CD4-positive, alpha-beta T cell treated with Interleukin-21 for 1 hour (primary cell): ENCODE measurements around the gene EGR2.

Experiments
- DNase-seq: peaks from one replicate; pipeline ENCODE4 v3.0.0-alpha.2; 2020

The EGR2 gene

DNA sequence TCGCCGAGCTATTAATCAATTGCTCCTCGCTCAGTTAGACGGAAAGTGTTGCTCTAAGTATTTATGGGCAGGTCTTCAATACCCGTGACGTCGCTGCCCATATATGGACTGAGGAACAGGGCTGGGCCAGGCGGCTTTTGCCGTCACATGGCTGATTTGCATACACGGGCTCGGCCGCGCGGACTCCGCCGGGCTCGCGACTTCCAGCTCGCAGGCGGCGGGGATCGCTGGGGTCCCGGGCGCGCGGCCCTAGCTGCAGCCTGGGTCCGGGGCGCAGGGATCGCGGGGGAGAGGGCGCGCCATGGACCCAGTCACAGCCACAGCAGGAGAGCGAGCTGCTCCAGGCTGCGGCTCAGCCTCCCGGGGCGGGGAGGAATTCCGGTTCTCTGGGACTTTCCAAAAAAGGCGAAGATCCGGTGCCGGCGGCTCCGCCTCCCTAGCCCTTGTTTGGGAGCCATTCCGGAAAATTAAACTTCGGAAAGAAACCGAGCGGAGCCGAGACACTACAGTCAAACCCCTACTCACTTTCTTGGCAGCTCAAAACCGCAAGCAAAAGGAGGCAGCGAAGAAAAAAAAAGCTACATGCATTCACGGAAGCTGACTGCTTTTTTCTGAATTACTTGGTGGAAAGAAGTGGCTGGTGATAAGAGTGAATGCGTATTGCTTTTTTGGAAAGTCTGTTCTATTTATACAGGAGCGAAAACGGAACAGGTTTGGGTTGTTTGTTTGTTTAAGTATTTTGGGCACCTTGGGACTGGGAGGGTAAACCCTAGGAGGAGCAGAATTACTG, at the start of gene EGR2:
Gene EGR2 (minus strand): TSS at position 36 of the 790 bp plus-strand sequence. CDS start 337 bp downstream, outside the sequence.
- DNase-seq: peak; percentile 97

DNA sequence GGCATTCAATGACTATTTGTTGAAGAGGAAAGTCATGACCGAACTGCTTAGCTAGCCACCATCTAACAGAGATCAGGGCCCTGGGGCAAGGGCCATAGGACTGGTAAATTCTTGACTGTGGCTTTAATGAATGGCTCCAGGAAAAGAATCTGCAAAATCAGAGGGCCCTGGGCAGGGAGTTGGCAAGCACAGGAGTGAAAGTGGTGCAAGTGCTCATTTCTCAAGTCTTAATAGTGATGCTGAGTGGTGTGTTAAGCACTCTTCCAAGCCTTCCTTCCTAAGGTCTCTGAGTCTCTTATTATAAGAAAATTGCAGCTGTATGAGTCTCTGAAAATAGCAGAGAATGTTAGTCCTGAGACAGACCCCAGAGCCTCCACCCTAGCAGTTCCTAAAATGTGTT, 46.3 kb upstream of the EGR2 start:
- DNase-seq: no peak

DNA sequence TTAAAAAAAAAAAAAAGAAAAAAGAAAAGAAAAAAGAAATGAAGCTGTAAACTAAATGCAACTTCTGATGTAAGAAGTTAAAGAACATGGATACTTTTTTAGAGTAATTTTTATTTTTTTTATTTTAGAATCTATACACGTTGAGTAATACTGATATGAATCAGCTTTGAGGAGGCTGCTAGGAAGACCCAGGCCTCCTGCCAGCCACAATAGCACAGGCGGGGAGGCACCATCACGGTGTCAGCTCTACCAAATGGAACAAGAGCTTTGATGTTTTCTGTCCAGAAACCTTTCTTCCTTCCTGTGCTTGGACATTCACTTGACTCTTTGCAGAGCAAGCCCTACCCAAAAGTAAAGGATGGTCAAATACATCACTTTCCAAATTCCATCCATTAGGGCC, 45.3 kb upstream of the EGR2 start:
- DNase-seq: no peak

DNA sequence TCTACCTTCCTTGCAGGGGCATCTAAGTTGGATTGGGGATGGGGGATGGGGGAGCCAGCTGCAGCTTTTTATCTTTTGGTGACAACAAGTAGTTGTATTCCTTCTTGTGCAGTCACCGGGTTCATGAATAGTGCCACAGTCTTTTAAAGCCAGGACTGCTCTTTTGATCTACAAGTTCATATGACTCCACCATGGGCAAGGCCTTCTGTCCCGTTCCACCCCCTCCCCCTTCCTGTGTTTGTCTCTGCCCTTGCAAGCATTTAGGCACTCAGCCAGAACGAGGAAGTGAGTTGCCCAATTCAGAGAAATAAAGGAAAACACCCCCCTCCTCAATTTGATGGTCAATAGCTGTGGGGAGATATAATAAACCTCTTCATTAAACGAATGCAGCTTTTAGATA, 44.8 kb upstream of the EGR2 start:
- no peak for DNase-seq

DNA sequence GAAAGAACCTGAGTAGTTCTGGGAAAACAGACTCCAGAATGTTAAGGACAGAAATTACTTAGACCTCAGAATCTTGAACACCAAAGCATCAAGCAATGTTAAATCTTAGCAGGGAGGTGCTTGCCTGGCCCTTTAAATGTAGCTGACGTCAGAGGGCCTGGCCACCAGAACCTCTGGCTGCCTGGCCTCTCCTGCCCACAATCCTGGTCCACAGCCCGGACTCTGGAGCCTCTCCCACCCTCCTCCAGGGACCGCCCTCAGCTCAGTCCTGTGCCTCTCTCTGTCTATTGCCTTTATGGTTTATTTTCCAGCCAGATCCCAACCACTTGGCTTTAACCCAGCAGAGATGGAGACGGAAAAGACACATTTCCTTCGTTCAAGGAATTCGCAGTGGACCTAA, 42.2 kb upstream of the EGR2 start:
- DNase-seq: no peak

DNA sequence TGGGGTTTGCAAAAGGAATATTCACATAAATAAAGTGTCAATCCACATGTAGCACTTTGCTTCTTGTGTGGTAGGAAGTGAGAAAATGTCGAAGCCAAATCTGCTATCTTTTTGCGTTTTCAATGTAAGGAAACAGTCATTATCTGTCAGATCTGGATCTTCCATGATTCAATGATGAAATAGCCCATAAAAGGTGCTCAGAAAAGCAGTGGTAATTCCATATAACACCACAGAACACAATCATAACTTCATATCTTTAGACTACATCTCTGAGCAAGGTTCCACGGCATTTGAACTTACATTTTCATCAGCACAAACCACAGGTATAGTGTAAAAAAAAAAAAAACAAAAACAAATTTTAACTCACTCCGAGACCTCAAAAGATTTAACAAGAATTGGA, 39.9 kb upstream of the EGR2 start:
- DNase-seq: peak; percentile 22

DNA sequence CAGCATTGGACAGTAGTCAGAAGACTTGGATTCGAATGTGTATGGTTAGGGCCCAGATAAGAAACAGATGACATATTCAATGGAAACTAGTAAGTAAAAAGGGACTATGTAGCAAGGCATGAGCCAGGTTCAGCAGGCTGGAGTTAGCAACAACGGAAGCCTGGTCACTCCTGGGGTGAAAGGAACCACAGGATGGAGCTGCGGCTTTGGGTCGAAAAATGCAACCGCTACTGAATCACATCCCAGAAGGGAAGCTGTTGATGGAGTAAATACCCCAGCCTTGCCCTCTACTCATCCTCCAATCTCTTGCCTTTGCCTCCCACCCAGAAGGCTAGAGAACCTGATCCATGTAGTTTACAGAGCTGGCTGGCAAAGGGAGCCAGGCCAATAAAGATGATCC, 37.5 kb upstream of the EGR2 start:
- peak; percentile 14 for DNase-seq

DNA sequence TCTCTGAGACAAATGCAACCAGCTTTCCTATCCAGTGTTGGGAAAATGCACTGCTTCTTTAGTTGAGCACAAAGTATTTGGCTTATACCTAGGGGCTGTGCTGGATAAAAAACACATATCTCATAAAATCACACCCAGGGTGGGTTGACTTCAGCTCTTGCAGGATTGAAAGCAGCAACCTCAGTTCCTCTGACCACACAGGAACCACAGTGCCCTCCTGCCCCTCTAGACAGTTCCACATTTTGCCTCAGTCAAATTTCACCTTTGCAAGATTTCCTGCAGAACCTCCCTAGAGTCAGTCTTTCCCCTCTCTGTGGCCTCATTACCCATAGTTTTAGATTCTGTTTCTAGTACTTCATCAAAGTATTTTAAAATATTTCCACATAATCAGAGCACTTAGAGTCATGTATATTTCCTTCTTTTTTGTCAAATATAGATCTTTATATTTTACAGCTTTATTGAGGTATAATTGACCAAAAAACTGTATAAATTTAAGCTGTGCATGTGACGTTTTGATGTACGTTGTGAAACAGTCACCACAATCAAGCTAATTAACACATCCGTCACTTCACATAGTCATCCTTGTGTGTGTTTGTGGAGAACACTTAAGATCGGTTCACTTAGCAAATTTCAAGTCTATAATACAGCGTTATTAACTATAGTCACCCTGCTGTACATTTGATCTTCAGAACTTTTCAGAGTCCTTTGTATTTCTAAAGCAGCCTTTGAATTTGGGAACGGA, 37.0 kb upstream of the EGR2 start:
- peak; percentile 13 for DNase-seq

DNA sequence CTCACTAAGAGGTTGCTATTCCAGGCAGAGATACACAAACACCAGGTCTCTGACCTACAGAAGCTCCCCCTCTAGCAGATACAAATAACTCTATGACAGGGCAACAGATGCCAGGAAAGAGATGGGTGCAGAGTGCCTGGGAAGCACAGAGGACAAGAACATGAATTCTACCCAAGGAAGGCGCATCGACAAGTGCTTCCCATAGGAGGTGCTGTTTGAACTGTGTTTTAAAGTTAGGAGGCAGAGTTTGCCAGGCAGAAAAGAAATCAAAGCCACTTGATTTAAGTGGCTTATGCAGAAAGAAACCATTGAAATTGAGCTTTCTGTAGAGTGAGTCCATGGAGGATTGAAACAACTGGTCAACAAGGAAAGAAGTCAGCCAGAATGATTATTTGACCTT, 35.3 kb upstream of the EGR2 start:
- no peak for DNase-seq

DNA sequence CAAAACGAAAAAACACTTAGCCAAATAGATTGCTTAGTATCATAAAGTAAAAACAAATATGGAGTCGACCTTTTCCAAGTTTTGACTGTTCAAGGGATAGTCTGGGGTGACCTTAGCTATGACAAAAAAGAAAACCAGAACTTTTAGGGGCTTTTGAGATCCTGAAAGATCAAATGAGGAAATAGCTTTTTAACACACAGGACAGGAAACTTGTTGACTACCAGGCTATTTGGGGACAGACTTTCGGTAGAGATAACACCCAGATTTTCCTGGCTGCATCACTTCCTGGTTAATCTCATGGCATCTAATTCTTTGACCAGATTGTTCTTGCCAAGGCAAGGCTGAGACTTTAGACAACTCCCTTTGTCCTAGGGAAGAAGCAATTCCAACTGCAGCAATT, 34.5 kb upstream of the EGR2 start:
- no peak for DNase-seq

DNA sequence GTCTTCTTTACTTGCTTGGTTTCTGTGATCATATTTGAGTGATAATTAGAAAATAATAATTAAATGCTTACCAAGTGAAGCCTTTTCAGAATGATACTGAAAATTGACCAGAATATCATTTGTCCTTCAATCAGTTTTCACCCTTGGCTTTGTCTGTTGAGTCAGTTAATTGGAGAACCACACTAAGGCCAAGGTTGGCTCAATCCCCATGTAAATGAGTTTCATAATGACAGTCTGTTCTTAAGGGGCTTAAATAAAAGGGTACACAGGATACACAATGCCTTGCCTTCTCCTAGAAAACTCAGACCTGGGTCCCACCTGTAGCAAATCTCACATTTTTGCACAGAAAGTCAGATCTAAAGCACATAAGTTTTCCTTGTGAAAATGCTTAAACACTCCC, 31.3 kb upstream of the EGR2 start:
- no peak for DNase-seq

DNA sequence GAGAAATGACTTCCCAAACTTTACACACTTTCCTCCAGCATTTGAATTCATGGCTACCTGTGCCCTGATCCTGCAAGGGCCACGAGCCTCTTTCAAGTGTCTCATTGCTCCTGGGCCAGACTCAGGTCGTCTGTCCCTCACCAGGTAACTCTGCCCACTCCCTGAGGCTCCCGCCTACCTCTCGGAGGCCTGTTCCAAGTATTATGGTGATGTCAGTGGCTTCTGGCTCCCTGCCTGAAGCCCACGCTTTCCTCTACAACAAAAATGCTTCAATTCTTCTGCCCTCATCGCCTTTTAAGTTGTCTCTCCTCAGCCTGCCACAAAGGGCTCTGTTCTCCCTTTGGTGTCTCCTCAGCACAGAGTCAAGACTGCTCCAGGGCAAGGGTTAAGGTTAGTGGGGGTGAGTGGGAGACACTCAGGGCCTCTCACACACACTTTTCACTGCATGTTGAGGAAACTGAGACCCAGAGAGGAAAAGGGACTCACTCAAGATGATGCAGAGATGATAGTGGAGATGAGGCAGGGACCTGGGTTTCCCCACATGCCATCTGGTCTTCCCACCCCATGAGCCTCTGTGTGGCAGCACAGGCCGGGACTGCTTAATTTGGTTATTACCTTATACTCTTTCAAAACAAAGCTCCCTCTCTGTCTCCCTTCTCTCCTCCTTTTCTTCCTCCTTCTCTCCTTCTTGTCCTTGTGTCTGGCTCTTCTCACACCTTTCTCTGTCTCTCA, 28.3 kb upstream of the EGR2 start:
- no peak for DNase-seq

DNA sequence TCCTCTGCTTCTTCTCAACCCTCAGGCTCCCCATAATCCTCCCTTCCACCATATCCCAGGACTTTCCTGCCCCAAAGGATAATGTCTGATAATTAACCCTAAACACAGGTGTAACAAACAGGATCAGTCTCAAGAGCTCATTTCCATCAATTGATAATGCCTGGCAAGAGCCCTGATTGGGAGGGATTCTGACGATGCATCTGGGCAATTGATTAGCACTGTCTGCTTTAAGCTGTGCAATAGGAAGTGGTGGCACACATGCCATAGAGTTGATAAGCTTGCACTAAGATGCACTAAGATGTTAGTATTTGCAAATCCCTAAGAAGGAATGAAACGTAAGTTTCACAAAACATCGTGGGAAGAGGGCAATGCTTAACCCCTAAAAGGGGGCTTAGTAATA, 27.4 kb upstream of the EGR2 start:
- DNase-seq: no peak

DNA sequence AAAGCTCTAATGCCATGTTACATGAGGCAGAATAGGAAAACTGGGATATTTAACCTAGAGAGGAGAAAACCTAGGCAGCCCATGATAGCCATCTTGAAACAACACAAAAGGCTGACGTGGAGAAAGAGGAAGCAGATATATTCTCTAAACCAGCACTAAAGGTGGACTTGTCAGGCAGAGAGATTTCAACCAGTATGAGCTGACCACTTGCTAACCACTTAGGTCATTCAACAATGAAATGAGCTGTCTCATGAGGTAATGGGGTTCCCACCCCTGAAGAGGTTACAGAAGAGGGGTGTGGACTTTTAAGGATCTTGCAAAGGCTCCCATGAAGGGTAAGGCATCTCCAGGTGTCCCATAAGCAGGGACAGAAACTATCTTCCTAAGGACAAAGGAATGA, 26.8 kb upstream of the EGR2 start:
- DNase-seq: no peak

DNA sequence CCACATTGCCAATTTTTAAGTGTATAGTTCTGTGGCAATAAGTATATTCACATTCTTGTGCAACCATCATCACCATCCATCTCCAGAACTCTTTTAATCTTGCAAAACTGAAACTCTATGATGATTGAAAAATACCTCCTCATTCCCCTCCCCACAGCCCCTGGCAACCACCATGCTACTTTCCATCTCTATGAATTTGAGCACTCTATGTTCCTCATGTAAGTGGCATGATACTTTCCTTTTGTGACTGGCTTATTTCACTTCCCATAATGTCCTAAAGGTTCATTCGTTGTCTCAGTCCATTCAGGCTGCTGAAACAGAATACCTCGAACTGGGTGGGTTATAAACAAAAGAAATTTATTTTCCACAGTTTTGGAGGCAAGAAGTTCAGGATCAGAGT, 23.4 kb upstream of the EGR2 start:
- no peak for DNase-seq

DNA sequence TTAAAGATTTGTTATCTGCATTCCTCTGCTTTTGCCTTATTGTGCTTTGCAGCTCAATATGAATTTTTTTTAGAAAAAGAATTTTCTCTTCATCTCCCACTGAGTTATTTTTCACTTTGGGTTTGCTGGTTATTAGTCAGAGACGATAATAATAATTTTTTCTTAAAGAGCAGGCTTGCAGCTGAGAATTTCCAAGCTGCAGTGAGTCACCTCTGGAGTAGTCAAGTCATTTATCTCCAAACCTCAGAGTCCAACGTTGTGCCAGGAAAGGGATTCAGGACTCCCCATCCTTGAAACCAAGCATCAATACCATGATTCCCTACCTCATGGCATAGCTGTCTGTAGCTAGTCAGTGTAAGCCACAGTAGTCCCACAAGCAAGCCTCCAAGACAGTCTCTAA, 15.2 kb upstream of the EGR2 start:
- no peak for DNase-seq

DNA sequence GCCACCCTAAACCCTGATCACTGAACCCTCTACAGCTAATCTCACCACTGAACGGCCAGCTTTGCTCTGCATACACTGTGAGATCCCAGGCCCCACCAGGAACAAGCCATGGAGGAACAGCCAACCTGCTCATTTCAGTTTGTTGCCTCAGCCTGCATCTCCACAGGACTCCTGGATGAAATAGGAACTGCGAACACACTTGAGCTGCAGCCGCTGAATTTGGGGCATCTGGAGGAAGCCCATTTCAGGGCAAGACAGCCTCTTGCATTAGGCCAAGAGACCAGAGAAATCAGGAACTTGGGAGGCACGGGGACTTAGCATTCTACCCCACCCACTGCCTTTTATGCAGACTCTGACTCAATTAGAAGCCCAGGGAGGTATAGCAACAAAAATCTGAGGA, 14.5 kb upstream of the EGR2 start:
- no peak for DNase-seq

DNA sequence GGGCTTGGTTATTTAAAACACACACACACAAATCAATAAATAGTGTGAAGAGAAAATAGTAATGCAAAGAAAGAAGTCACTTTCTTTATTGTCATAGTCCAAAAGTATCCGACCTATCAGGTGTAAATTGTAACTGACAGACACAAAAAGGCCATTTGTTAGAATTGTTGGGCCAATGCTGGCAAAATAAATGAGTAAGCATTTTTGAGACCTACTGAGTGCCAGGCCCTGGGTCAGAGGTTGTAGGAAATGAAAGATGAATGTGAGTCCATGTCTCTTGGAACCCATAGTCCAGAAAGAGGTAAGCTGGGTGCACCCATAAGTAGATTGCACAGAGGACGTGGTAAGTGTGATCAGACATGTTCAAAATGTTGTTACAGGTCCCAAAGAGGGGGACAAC, 13.5 kb upstream of the EGR2 start:
- DNase-seq: no peak

DNA sequence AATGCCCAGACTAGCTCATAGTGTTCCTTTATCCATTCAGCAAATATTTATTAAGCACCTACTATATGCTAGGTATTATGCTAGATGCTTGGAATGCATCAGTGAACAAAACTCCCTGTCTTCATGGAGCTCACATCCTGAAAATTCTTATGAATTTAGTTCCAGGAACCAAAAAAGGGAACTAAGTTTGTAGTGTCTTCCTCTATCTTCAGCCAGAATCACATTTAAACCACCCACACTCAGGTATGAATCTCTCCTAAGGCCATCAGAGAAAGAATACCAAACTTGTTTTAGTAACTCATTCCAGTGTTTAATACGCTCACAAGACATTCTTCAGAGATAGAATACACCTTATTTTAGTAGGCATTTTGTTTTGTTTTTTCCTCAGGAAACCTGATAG, 10.1 kb upstream of the EGR2 start:
- no peak for DNase-seq

DNA sequence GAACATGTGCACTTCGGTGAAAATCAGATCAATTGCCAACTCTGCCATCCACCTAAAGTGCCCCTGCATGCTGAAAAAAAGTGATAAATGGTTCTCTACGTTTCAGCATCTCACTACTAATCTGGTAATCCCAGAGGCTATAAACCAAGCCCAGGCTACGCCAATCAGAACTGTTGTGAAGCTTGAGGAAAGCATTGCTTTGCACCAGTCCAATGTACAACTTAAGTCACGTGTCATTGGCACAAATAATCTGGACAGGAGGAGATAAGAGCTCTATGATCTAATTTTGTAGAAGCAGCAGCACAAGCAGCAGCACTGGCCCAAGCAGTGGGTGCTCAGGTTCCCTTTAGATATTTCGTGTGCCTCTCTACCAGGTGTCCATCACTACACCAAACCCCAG, 4.4 kb upstream of the EGR2 start:
- no peak for DNase-seq

DNA sequence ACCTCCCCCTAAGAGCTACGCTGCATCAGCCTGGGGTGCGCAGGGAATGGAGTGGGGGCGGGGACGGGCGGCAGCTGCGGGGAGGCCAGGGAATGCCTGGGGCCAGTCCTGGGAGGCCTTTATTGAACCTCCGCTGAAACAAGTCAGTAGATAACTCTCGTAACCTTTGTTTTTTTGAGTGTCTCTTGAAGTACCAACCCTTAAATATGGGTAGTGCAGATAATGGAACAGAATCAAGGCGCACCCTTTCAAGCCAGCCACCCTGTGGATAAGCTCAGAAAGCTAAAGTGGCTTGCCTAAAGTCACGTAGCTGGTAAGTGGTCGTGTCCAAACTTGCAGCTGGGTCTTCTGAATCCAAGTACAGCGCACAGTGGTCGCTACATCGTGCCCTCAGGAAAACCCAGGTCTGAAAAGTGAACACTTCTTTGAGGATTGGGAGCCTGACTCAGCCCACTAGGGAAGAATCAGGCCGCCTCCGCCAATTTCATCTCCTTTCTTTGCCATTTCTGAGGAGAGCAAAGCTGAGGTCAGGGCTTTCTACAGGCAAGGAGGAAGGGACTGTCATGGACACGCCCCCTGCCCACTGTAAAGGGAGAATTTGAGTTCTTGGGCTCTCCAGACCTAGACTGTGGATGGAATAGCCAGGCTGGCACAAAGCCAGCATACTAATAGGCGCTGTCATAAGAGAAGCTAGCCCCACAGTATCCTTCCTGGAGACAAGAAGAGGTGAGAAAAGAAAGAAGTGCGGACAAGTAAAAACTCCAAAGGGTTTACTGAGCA, 3.2 kb upstream of the EGR2 start:
- DNase-seq: no peak

DNA sequence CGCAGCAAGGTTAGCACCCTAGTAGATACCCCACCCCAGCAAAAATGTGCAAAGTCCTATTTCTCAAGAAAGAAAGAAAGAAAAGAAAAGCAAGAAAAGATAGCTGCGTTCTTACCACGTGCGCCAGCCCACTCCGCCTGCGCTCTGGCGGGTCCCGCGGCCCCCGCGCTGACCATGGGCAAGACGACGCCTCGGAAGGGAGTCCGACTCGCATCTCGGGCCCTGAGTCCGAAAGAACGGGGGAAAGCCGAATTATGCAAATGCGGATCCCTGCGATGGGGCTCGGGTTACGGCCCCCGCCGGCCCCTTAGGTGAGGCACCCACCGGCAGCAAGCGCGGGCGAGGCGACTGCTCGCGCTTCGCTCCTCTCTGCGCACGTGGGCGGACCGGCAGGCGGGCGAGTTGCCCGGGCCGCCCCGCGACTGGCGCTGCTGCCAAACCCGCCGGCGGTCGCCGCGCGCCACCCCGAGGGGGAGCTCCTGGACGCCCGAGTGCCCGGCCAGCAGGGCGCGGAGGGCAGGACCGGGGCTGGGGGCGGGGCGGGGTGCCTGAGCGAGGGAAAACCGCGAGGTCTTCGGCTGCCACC, 2.4 kb upstream of the EGR2 start:
- peak; percentile 38 for DNase-seq
